Body of pancreas (tissue), 4 donors: Measurements from ENCODE around the gene PTPRN2.

Experiments used
- CTCF ChIP-seq, 7 experiments: fragments of 450-650 bp in 4 of 7; fragments of 200-600 bp in 3 of 7; sonication (generic) in 3 of 7; IDR thresholded peaks; one replicate each; pipeline ENCODE4 v1.5.1; 2016 to 2019; ENCODE audit warnings: antibody characterized with exemption in 7 of 7
- POLR2A ChIP-seq, 3 donors: fragments of 450-650 bp; IDR thresholded peaks; one replicate each; pipeline ENCODE4 v1.6.1; 2016; ENCODE audit warnings: antibody characterized with exemption in 3 of 3, mild to moderate bottlenecking in 2 of 3

- TF ChIP-seq CTCF (IDR thresholded peaks at IDR 0.05) (no peak), POLR2A (IDR thresholded peaks at IDR 0.05) (no peak)
Observed at GRCh38 chr7:157627033-157627432, 960.6 kb downstream of the PTPRN2 start.
